Adrenal gland (tissue), 12 donors: ENCODE data around the gene SLC25A21. TPM values are rescaled to one million over a fixed set of nuclear protein-coding genes. Genes with fewer than 3 reads are reported as not detected.
"Not testable (repeated sequence)": the region's sequence is repeated elsewhere in the genome, so short reads cannot be mapped to it uniquely, and the experiment has no call there.

Experiments used
- DNase-seq, 7 donors: peaks; one replicate each; pipeline ENCODE4 v3.0.0-alpha.2; 2019 to 2020
- H3K27ac ChIP-seq, 5 donors: fragments of 200-600 bp; sonication (generic) in 4 of 5; 1 replicate in 3 of 5; 2 replicates in 2 of 5; pipeline versions ENCODE4 v1.5.1 to v1.8.0; 2016 to 2020; ENCODE audit warnings: mild to moderate bottlenecking in 1 of 5
- H3K27me3 ChIP-seq: fragments of 200-600 bp; 2 replicates; pipeline ENCODE4 v1.8.0; 2021
- H3K36me3 ChIP-seq, 2 donors: fragments of 200-600 bp; replicated peaks in 1 of 2; 1 replicate in 1 of 2; 2 replicates in 1 of 2; pipeline versions ENCODE4 v1.5.1 to v1.8.0; 2018 to 2022
- H3K4me1 ChIP-seq, 2 donors: fragments of 200-600 bp; replicated peaks in 1 of 2; 1 replicate in 1 of 2; 2 replicates in 1 of 2; pipeline versions ENCODE4 v1.5.1 to v1.8.0; 2018 to 2021
- H3K4me3 ChIP-seq, 4 donors: fragments of 200-600 bp; sonication (generic) in 3 of 4; one replicate each; pipeline ENCODE4 v1.5.1; 2016 to 2018
- H3K9me3 ChIP-seq, 3 donors: fragments of 200-600 bp; sonication (generic) in 1 of 3; replicated peaks in 1 of 3; 1 replicate in 2 of 3; 2 replicates in 1 of 3; pipeline versions ENCODE4 v1.5.1 to v1.8.0; 2016 to 2021
- CTCF ChIP-seq, 6 experiments: fragments of 450-650 bp in 4 of 6; fragments of 200-600 bp in 2 of 6; sonication (generic) in 1 of 6; IDR thresholded peaks; 1 replicate in 5 of 6; 2 replicates in 1 of 6; pipeline versions ENCODE4 v1.5.1 to v1.8.0; 2016 to 2021; ENCODE audit warnings: antibody characterized with exemption in 6 of 6, mild to moderate bottlenecking in 2 of 6, moderate library complexity in 1 of 6
- POLR2A ChIP-seq, 2 donors: fragments of 450-650 bp; IDR thresholded peaks; one replicate each; pipeline ENCODE4 v1.6.1; 2017; ENCODE audit warnings: antibody characterized with exemption in 2 of 2, mild to moderate bottlenecking in 2 of 2, moderate library complexity in 1 of 2
- WGBS, 4 donors: extraction: QIAGEN DNeasy Blood & Tissue Kit in 2 of 4; methylation state at CpG; one replicate each; pipeline versions ENCODE4 v1.1.5 to v1.1.7; 2013 to 2017; 5-methylcytosine and 5-hydroxymethylcytosine counted together
- intact Hi-C, 2 donors: fragments of 100-400 bp; cut with DNase I; formaldehyde crosslinking; loops; one replicate each; pipeline versions ENCODE4 v1.14.1 to v1.15.0; 2022 to 2023
- polyA plus RNA-seq, 3 donors: library from polyadenylated mRNA; stranded (reverse); fragments of 200-250 nt in 2 of 3; fragments of 350-450 nt in 1 of 3; fragmentation: Illumina TruSeq in 1 of 3; extraction: RNeasy Lipid Tissue Mini Kit (QIAGEN cat#74804) in 1 of 3; gene quantifications; one replicate each; pipeline ENCODE4 v1.2.3, GENCODE V29; 2013 to 2014
- total RNA-seq, 9 donors: library from RNA; depleted of rRNA in 4 of 9; stranded (reverse); fragments of >200 nt in 4 of 9; fragments of 120-200 nt in 1 of 9; fragmentation: NEBNext Ultra II Directional in 1 of 9; extraction: Animal tissue kit (Norgen Biotek cat#: 25700) in 1 of 9; gene quantifications; one replicate each; pipeline versions ENCODE4 v1.1.0 to v1.2.4, GENCODE V29; 2013 to 2023
- donor health status: healthy with polysubstance abuse.
- donor health status: Bipolar disorder and iron deficiency.
- donor health status: DM: yes; HTN: yes; CAD: no.
- donor health status: DM: no; HTN: no; CAD: no.
- donor health status: DM: no; HTN: no; CAD: no.
- donor health status: DM: yes; HTN: yes; CAD: no.

Gene SLC25A21
- total and polyA plus RNA-seq, 12 donors = 0.14 to 3.8 (median 0.56) TPM

- Histone ChIP-seq H3K4me3 (no peak overlapping the region), H3K36me3 (no peaks in the 10 kb centered on the region), H3K27me3 (no peaks in the 10 kb centered on the region), H3K4me1 (no peaks in the 10 kb centered on the region), H3K9me3 (peaks cover 0 to 10% (median 0%) of the 10 kb centered on the region in 3 donors), H3K27ac (no peak overlapping the region)
- no peak for DNase-seq
- 90 to 97% (median 96%) methylated on average over 6 of the region's 6 CpGs for WGBS, 4 donors
- TF ChIP-seq POLR2A (IDR thresholded peaks at IDR 0.05) (no peak), CTCF (IDR thresholded peaks at IDR 0.05) (no peak)
- intact Hi-C loops = no loop called here
Observed at GRCh38 chr14:37210448-37210847, 38.0 kb upstream of the SLC25A21 start.

GRCh38 chr14:37209617-37210016, 37.2 kb upstream of the SLC25A21 start:
- 81 to 94% (median 90%) methylated on average over 2 of the region's 2 CpGs for WGBS, 4 donors
- H3K4me3 ChIP-seq, H3K4me1 ChIP-seq, intact Hi-C loops, H3K27me3 ChIP-seq, DNase-seq, H3K36me3 ChIP-seq, H3K27ac ChIP-seq: not testable (repeated sequence)
- peaks cover 0 to 10% (median 0%) of the 10 kb centered on the region in 3 donors for H3K9me3 ChIP-seq

- H3K36me3 ChIP-seq, H3K27ac ChIP-seq, intact Hi-C loops, DNase-seq, H3K4me3 ChIP-seq, H3K4me1 ChIP-seq, H3K27me3 ChIP-seq: not testable (repeated sequence)
- WGBS, 4 donors = 91 to 98% (median 95%) methylated on average over 3 to 7 of the region's 7 CpGs
- peaks cover 0 to 10% (median 0%) of the 10 kb centered on the region in 3 donors for H3K9me3 ChIP-seq
Observed at GRCh38 chr14:37205623-37206605, 33.5 kb upstream of the SLC25A21 start.

- no peak overlapping the region for H3K4me3 ChIP-seq
- H3K27me3 ChIP-seq = no peaks in the 10 kb centered on the region
- no peak for TF ChIP-seq CTCF (IDR thresholded peaks at IDR 0.05)
- no peak for TF ChIP-seq POLR2A (IDR thresholded peaks at IDR 0.05)
- WGBS, 4 donors = 91 to 100% (median 98%) methylated on average over 1 of the region's 1 CpG; no CpG with 5 or more reads in 1 of the 4 donors
- H3K4me1 ChIP-seq = peaks cover 0 to 8% of the 10 kb centered on the region in 2 donors
- peaks cover 0 to 10% (median 0%) of the 10 kb centered on the region in 3 donors for H3K9me3 ChIP-seq
- H3K36me3 ChIP-seq = no peaks in the 10 kb centered on the region
- DNase-seq = no peak
- H3K27ac ChIP-seq = no peak overlapping the region
- intact Hi-C loops = no loop called here
Observed at GRCh38 chr14:37203423-37203822, 31.0 kb upstream of the SLC25A21 start.

- no peak overlapping the region for H3K27ac ChIP-seq
- H3K36me3 ChIP-seq = no peaks in the 10 kb centered on the region
- TF ChIP-seq CTCF (IDR thresholded peaks at IDR 0.05) (no peak), POLR2A (IDR thresholded peaks at IDR 0.05) (no peak)
- DNase-seq = no peak
- H3K4me3 ChIP-seq = no peak overlapping the region
- H3K27me3 ChIP-seq = no peaks in the 10 kb centered on the region
- intact Hi-C loops = no loop called here
- H3K4me1 ChIP-seq = peaks cover 0 to 11% of the 10 kb centered on the region in 2 donors
- 70 to 74% (median 72%) methylated on average over 2 of the region's 2 CpGs for WGBS, 4 donors
- H3K9me3 ChIP-seq = peaks cover 0 to 10% (median 0%) of the 10 kb centered on the region in 3 donors
Observed at GRCh38 chr14:37202812-37203211, 30.4 kb upstream of the SLC25A21 start.
